ENCODE measurements around the gene SLC22A23.

SLC22A23 gene

GRCh38 chr6:3290149-3290930 is 166.5 kb downstream of the SLC22A23 start:
- no peak for TF ChIP-seq EZH2 (IDR thresholded peaks at IDR 0.05; ENCODE audit: borderline replicate concordance, low read depth, low read length, severe bottlenecking)
- TF ChIP-seq, protein P1, sequence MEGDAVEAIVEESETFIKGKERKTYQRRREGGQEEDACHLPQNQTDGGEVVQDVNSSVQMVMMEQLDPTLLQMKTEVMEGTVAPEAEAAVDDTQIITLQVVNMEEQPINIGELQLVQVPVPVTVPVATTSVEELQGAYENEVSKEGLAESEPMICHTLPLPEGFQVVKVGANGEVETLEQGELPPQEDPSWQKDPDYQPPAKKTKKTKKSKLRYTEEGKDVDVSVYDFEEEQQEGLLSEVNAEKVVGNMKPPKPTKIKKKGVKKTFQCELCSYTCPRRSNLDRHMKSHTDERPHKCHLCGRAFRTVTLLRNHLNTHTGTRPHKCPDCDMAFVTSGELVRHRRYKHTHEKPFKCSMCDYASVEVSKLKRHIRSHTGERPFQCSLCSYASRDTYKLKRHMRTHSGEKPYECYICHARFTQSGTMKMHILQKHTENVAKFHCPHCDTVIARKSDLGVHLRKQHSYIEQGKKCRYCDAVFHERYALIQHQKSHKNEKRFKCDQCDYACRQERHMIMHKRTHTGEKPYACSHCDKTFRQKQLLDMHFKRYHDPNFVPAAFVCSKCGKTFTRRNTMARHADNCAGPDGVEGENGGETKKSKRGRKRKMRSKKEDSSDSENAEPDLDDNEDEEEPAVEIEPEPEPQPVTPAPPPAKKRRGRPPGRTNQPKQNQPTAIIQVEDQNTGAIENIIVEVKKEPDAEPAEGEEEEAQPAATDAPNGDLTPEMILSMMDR (IDR thresholded peaks at IDR 0.05; ENCODE audit: borderline replicate concordance, extremely low read depth, low read length, poor library complexity, severe bottlenecking) = no peak
- no peaks in the 10 kb centered on the region for H3K36me3 ChIP-seq (ENCODE audit: insufficient read depth, low read length)
- no peak for DNase-seq
- H3K4me3 ChIP-seq (ENCODE audit: low read depth in 1 of 2, low read length in 2 of 2) = no peak overlapping the region
- ATAC-seq (ENCODE audit: insufficient read depth, low read depth) = no peak
- H3K79me2 ChIP-seq (ENCODE audit: insufficient read depth, low read length) = no peaks in the 10 kb centered on the region
- H3K27me3 ChIP-seq (ENCODE audit: insufficient read depth, low read length, poor library complexity) = no peaks in the 10 kb centered on the region
- no peaks in the 10 kb centered on the region for H3K9me3 ChIP-seq (ENCODE audit: insufficient read depth, low read length, severe bottlenecking)
- H3K4me2 ChIP-seq (ENCODE audit: insufficient read depth, low read length) = no peak overlapping the region
- H3K4me1 ChIP-seq (ENCODE audit: insufficient read depth, low read length) = no peaks in the 10 kb centered on the region
- peaks cover 14% of the 10 kb centered on the region for H4K20me1 ChIP-seq (ENCODE audit: insufficient read depth, low read length)
- H3K27ac ChIP-seq (ENCODE audit: low read length) = no peak overlapping the region
- no peak overlapping the region for H3K9ac ChIP-seq (ENCODE audit: low read depth, low read length)
- H2AFZ ChIP-seq (ENCODE audit: low read depth, low read length) = no peak overlapping the region

- TF ChIP-seq EZH2 (IDR thresholded peaks at IDR 0.05; ENCODE audit: borderline replicate concordance, low read depth, low read length, severe bottlenecking) = no peak
- TF ChIP-seq, protein P1 (IDR thresholded peaks at IDR 0.05; ENCODE audit: borderline replicate concordance, extremely low read depth, low read length, poor library complexity, severe bottlenecking) = no peak
- Histone ChIP-seq H3K4me2 (ENCODE audit: insufficient read depth, low read length) (no peak overlapping the region), H4K20me1 (ENCODE audit: insufficient read depth, low read length) (peaks cover 20% of the 10 kb centered on the region), H3K36me3 (ENCODE audit: insufficient read depth, low read length) (no peaks in the 10 kb centered on the region), H3K4me1 (ENCODE audit: insufficient read depth, low read length) (no peaks in the 10 kb centered on the region), H3K79me2 (ENCODE audit: insufficient read depth, low read length) (no peaks in the 10 kb centered on the region), H2AFZ (ENCODE audit: low read depth, low read length) (no peak overlapping the region), H3K27me3 (ENCODE audit: insufficient read depth, low read length, poor library complexity) (no peaks in the 10 kb centered on the region), H3K27ac (ENCODE audit: low read length) (no peak overlapping the region), H3K4me3 (ENCODE audit: low read depth in 1 of 2, low read length in 2 of 2) (no peak overlapping the region), H3K9ac (ENCODE audit: low read depth, low read length) (no peak overlapping the region), H3K9me3 (ENCODE audit: insufficient read depth, low read length, severe bottlenecking) (no peaks in the 10 kb centered on the region)
- ATAC-seq (ENCODE audit: insufficient read depth, low read depth) = no peak
- no peak for DNase-seq
Measured at GRCh38 chr6:3289664-3290055, 167.2 kb downstream of the SLC22A23 start.

DNA sequence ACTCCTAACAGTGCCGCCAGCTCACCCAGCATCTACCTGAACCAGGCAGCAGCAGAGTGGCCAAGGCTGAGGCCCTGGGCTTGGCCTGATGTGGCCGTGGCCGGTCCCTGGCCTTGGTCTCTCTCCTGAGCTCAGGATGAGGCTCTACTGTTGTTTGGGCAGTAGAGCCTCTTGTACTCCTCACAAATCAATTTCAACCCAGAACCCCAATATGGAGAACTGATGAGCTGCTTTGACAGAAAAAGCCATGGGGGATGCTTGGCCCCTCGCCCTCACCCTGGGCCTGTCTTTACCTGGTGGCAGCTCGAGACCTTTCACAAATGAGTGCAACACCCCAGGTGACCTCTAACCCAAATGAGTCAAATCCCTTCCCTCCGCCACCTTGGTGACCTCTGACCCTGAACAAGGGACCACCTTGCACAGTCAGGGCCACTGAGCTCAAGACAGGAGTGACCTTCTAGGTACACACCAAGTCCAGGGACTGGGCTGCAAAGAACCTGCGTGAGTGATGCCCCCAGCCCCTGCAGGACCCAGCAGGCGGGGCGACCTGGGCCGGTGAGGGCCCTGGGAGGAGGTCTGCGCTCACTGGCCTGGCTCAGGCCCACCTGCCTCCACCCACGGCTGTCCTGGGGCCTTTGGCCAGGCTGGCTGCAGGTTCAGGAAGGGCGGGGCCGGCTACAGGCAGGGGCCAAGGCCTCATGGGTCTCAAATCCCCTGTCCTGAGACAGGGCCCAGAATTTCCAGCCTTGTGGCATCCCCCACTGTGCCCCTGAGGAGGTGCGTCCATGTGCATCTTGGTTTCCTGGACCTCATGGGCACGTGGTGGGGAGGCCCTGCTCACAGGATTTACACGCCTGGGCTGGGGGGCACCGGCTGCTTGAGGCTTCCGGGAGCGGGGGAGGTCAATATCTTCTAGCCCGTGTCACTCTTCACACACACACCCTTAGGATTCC is 167.9 kb downstream of the SLC22A23 start:
- ATAC-seq (ENCODE audit: insufficient read depth, low read depth) = no peak
- Histone ChIP-seq H4K20me1 (ENCODE audit: insufficient read depth, low read length) (peaks cover 26% of the 10 kb centered on the region), H2AFZ (ENCODE audit: low read depth, low read length) (no peak overlapping the region), H3K79me2 (ENCODE audit: insufficient read depth, low read length) (no peaks in the 10 kb centered on the region), H3K4me3 (ENCODE audit: low read depth in 1 of 2, low read length in 2 of 2) (no peak overlapping the region), H3K4me1 (ENCODE audit: insufficient read depth, low read length) (no peaks in the 10 kb centered on the region), H3K36me3 (ENCODE audit: insufficient read depth, low read length) (no peaks in the 10 kb centered on the region), H3K9me3 (ENCODE audit: insufficient read depth, low read length, severe bottlenecking) (no peaks in the 10 kb centered on the region), H3K4me2 (ENCODE audit: insufficient read depth, low read length) (no peak overlapping the region), H3K27ac (ENCODE audit: low read length) (no peak overlapping the region), H3K27me3 (ENCODE audit: insufficient read depth, low read length, poor library complexity) (no peaks in the 10 kb centered on the region), H3K9ac (ENCODE audit: low read depth, low read length) (no peak overlapping the region)
- TF ChIP-seq, protein P1 (IDR thresholded peaks at IDR 0.05; ENCODE audit: borderline replicate concordance, extremely low read depth, low read length, poor library complexity, severe bottlenecking) = no peak
- no peak for TF ChIP-seq EZH2 (IDR thresholded peaks at IDR 0.05; ENCODE audit: borderline replicate concordance, low read depth, low read length, severe bottlenecking)
- no peak for DNase-seq

All from DND-41 (cell line).